ENCODE measurements around the gene PIGX. TPM values are rescaled to one million over a fixed set of nuclear protein-coding genes. Genes with fewer than 3 reads are reported as not detected.

PIGX gene
- total and polyA plus RNA-seq, 2 of the 4 experiments (the other 2 are of a cell fraction), result 9.4 to 14.5 TPM

GRCh38 chr3:196677353-196677752 lies 34.8 kb upstream of the PIGX start:
- Histone ChIP-seq H3K4me2 (ENCODE audit: low read depth, low read length) (no peak overlapping the region), H2BK15ac (ENCODE audit: low read depth, low read length) (no peak overlapping the region), H2BK20ac (ENCODE audit: low read depth, low read length) (no peak overlapping the region), H3K4me1 (ENCODE audit: control insufficient read depth, insufficient read depth, low read length) (no peaks in the 10 kb centered on the region), H3K14ac (replicated peaks; ENCODE audit: low read depth, low read length) (no peak overlapping the region), H4K91ac (ENCODE audit: insufficient read depth, low read depth, low read length) (no peak overlapping the region), H2AFZ (replicated peaks; ENCODE audit: low read length, poor library complexity) (no peak overlapping the region), H2BK5ac (ENCODE audit: low read depth, low read length, poor library complexity, severe bottlenecking) (no peak overlapping the region), H3K23ac (ENCODE audit: low read depth, low read length) (no peak overlapping the region), H2AK5ac (ENCODE audit: low read depth, low read length) (no peak overlapping the region), H4K20me1 (ENCODE audit: insufficient read depth, low read length) (no peaks in the 10 kb centered on the region), H3K9ac (ENCODE audit: low read depth, low read length) (no peak overlapping the region), H3K9me3 (ENCODE audit: control insufficient read depth, insufficient read depth, low read length) (no peaks in the 10 kb centered on the region), H2AK9ac (replicated peaks; ENCODE audit: low read depth, low read length, poor library complexity) (no peak overlapping the region), H3K18ac (ENCODE audit: low read depth, low read length) (no peak overlapping the region), H3K4me3 (ENCODE audit: insufficient read depth, low read depth, low read length) (no peak overlapping the region), H3K4ac (ENCODE audit: low read depth, low read length) (no peak overlapping the region), H4K8ac (ENCODE audit: low read depth in 2 of 2, low read length in 2 of 2) (no peak overlapping the region), H2BK120ac (ENCODE audit: low read depth, low read length) (no peak overlapping the region), H3K36me3 (ENCODE audit: control insufficient read depth, insufficient read depth, low read length) (no peaks in the 10 kb centered on the region), H3K79me1 (ENCODE audit: low read depth in 1 of 2, low read length in 2 of 2) (no peaks in the 10 kb centered on the region), H3K27me3 (ENCODE audit: control insufficient read depth, insufficient read depth, low read length) (peaks cover 22% of the 10 kb centered on the region), H4K5ac (ENCODE audit: low read depth, low read length) (no peak overlapping the region), H3K27ac (ENCODE audit: insufficient read depth, low read length) (no peak overlapping the region), H3K9me1 (ENCODE audit: insufficient read depth, low read length) (no peaks in the 10 kb centered on the region), H3K56ac (ENCODE audit: extremely low read depth, insufficient read depth, low read length) (no peak overlapping the region)
- no peak for ATAC-seq (ENCODE audit: low read depth)
- intact Hi-C loops (cut with micrococcal nuclease) (no loop called here), in situ Hi-C loops (cut with MboI; ENCODE audit: low sequenced_read_pairs) (no loop called here), dilution Hi-C loops (cut with HindIII; ENCODE audit: low sequenced_read_pairs, unreplicated experiment) (no loop called here)
- BruUV-seq (replicated peaks), result no TSS peak
- TF ChIP-seq NFE2L2 (IDR thresholded peaks at IDR 0.05; ENCODE audit: low read depth, low read length), result no peak
- TF ChIP-seq FOS (IDR thresholded peaks at IDR 0.05; ENCODE audit: low read depth, low read length), result no peak
- no peak for TF ChIP-seq SMC3 (IDR thresholded peaks at IDR 0.05; ENCODE audit: low read depth, low read length)
- no peak for TF ChIP-seq CTCF (conservative IDR thresholded peaks at IDR 0.05; ENCODE audit: low read depth, low read length)
- no peak for TF ChIP-seq USF2 (IDR thresholded peaks at IDR 0.05; ENCODE audit: low read depth, low read length)
- TF ChIP-seq RCOR1 (IDR thresholded peaks at IDR 0.05; ENCODE audit: insufficient replicate concordance, low read length), result no peak
- TF ChIP-seq MAZ (IDR thresholded peaks at IDR 0.05; ENCODE audit: borderline replicate concordance, low read depth, low read length), result no peak
- no peak for TF ChIP-seq RAD21 (IDR thresholded peaks at IDR 0.05; ENCODE audit: low read length)
- TF ChIP-seq CHD1 (IDR thresholded peaks at IDR 0.05; ENCODE audit: low read depth, low read length), result no peak
- no peak for TF ChIP-seq MAFK (IDR thresholded peaks at IDR 0.05; ENCODE audit: low read depth, low read length)
- no peak for TF ChIP-seq POLR2A (IDR thresholded peaks at IDR 0.05; ENCODE audit: low read depth, low read length)
- TF ChIP-seq RFX5 (IDR thresholded peaks at IDR 0.05; ENCODE audit: low read depth, low read length), result no peak
- no peak for TF ChIP-seq ELK1 (IDR thresholded peaks at IDR 0.05; ENCODE audit: borderline replicate concordance, low read depth, low read length)
- no peak for TF ChIP-seq CEBPB (IDR thresholded peaks at IDR 0.05; ENCODE audit: low read depth, low read length)
- no peak for TF ChIP-seq BHLHE40 (IDR thresholded peaks at IDR 0.05; ENCODE audit: low read depth, low read length)
- ChIA-PET CTCF (interaction anchor here (1.3 kb wide), 1 partner anchor 68 kb away, joined by 3 read pairs; no protein-coding TSS in a partner anchor), POLR2A (ENCODE audit: unreplicated experiment) (interaction anchor here (0.6 to 0.9 kb wide), 2 partner anchors 11 kb away, joined by 3 read pairs; no protein-coding TSS in a partner anchor)
- DNase-seq, result no peak
- WGBS, 2 experiments (ENCODE audit: extremely low coverage in 2 of 2, insufficient read length in 1 of 2), result 80% methylated on average over 1 of the region's 1 CpG; no CpG with 5 or more reads in 1 of the 2 experiments
